ENCODE results near the gene EFR3B.
"Not testable (repeated sequence)": the region's sequence is repeated elsewhere in the genome, so short reads cannot be mapped to it uniquely, and the experiment has no call there.

The EFR3B gene

GRCh38 chr2:25073914-25074313 lies 32.0 kb downstream of the EFR3B start:
- DNase-seq = no peak

GRCh38 chr2:25074826-25075225 lies 33.0 kb downstream of the EFR3B start:
- no peak for DNase-seq

GRCh38 chr2:25076749-25077148 lies 34.9 kb downstream of the EFR3B start:
- DNase-seq = no peak

GRCh38 chr2:25077789-25078169 lies 35.9 kb downstream of the EFR3B start:
- DNase-seq = no peak

- DNase-seq = peak; percentile 88
Observed at GRCh38 chr2:25078170-25079049, 36.5 kb downstream of the EFR3B start.

- DNase-seq = no peak
Observed at GRCh38 chr2:25079050-25079635, 37.3 kb downstream of the EFR3B start.

GRCh38 chr2:25081237-25081790 lies 39.4 kb downstream of the EFR3B start:
- no peak for DNase-seq

- no peak for DNase-seq
Observed at GRCh38 chr2:25082002-25082622, 40.2 kb downstream of the EFR3B start.

- no peak for DNase-seq
Observed at GRCh38 chr2:25085761-25086560, 44.1 kb downstream of the EFR3B start.

GRCh38 chr2:25088817-25089516 lies 47.1 kb downstream of the EFR3B start:
- no peak for DNase-seq

GRCh38 chr2:25089605-25090315 lies 47.9 kb downstream of the EFR3B start:
- no peak for DNase-seq

GRCh38 chr2:25090801-25091200 lies 48.9 kb downstream of the EFR3B start:
- no peak for DNase-seq

- no peak for DNase-seq
Observed at GRCh38 chr2:25091265-25091664, 49.4 kb downstream of the EFR3B start.

GRCh38 chr2:25098056-25098455 lies 56.2 kb downstream of the EFR3B start:
- DNase-seq = no peak

GRCh38 chr2:25098670-25099486 lies 57.0 kb downstream of the EFR3B start:
- peak; percentile 87 for DNase-seq

- not testable (repeated sequence) for DNase-seq
Observed at GRCh38 chr2:25102352-25102751, 60.5 kb downstream of the EFR3B start.

- peak; percentile 96 for DNase-seq
Observed at GRCh38 chr2:25103287-25103871, 61.5 kb downstream of the EFR3B start.

GRCh38 chr2:25104736-25105135 lies 62.9 kb downstream of the EFR3B start:
- DNase-seq = peak; percentile 23

- DNase-seq = peak; percentile 74
Observed at GRCh38 chr2:25105336-25106085, 63.6 kb downstream of the EFR3B start.

Measured in NCI-H226 (cell line).